Caco-2 (cell line): ENCODE results near the gene DNPH1. TPM values are rescaled to one million over a fixed set of nuclear protein-coding genes. Genes with fewer than 3 reads are reported as not detected.
A peak's percentile ranks its signal among the peaks of the same experiment; 100 is the strongest.

Source experiments
- BruUV-seq: library from RNA; stranded (reverse); fragments of 400-500 nt; replicated peaks from 2 replicates; lab custom pipeline; 2021; lab: Mats Ljungman, UMichigan
- CTCF ChIA-PET: fragments of 300-600 bp; sonication (Branson Sonifier 250); formaldehyde crosslinking; loops from one replicate; lab custom pipeline; 2022; ENCODE audit warnings: antibody characterized with exemption; lab: Charles Lee
- POLR2A ChIA-PET: fragments of 300-600 bp; sonication (Branson Sonifier 250); formaldehyde crosslinking; loops from one replicate; lab custom pipeline; 2022; ENCODE audit warnings: antibody characterized with exemption; lab: Charles Lee
- DNase-seq, 2 experiments: peaks; one replicate each; pipeline versions ENCODE4 v3.0.0 to v3.0.0-alpha.2; 2020 to 2022
- H3K27me3 ChIP-seq: replicated peaks from 2 replicates; pipeline ENCODE4 v1.6.0; 2011; ENCODE audit warnings: low read length; ENCODE audit not compliant: control insufficient read depth, insufficient read depth
- H3K36me3 ChIP-seq: 2 replicates; pipeline ENCODE4 v1.5.1; 2011; ENCODE audit warnings: low read length; ENCODE audit not compliant: control insufficient read depth, insufficient read depth
- H3K4me1 ChIP-seq: fragments of 250-450 bp; sonication (Bioruptor Pico); 2 replicates; pipeline ENCODE4 v1.5.1; 2020; ENCODE audit warnings: mild to moderate bottlenecking
- H3K4me3 ChIP-seq: 2 replicates; pipeline ENCODE4 v1.5.1; 2011; ENCODE audit warnings: low read depth, mild to moderate bottlenecking, control low read depth, low read length
- H3K9me3 ChIP-seq: fragments of 250-450 bp; sonication (Bioruptor Pico); 2 replicates; pipeline ENCODE4 v1.5.1; 2020; ENCODE audit warnings: mild to moderate bottlenecking, moderate library complexity
- H3K27ac Mint-ChIP-seq: one replicate; pipeline ENCODE4 v1.8.0; 2022; ENCODE audit warnings: mixed read lengths; ENCODE audit not compliant: unreplicated experiment
- H3K27me3 Mint-ChIP-seq: one replicate; pipeline ENCODE4 v1.8.0; 2022; ENCODE audit warnings: mixed read lengths; ENCODE audit not compliant: insufficient read depth, unreplicated experiment
- H3K36me3 Mint-ChIP-seq: one replicate; pipeline ENCODE4 v1.8.0; 2022; ENCODE audit warnings: mild to moderate bottlenecking, mixed read lengths; ENCODE audit not compliant: insufficient read depth, unreplicated experiment
- H3K4me1 Mint-ChIP-seq: one replicate; pipeline ENCODE4 v1.8.0; 2022; ENCODE audit warnings: low read depth, mixed read lengths; ENCODE audit not compliant: unreplicated experiment
- H3K4me3 Mint-ChIP-seq: one replicate; pipeline ENCODE4 v1.8.0; 2022; ENCODE audit warnings: mild to moderate bottlenecking, moderate library complexity, mixed read lengths; ENCODE audit not compliant: unreplicated experiment
- H3K9me3 Mint-ChIP-seq: one replicate; pipeline ENCODE4 v1.8.0; 2022; ENCODE audit warnings: mixed read lengths; ENCODE audit not compliant: unreplicated experiment
- intact Hi-C: fragments of 100-400 bp; cut with micrococcal nuclease; formaldehyde crosslinking; loops from one replicate; pipeline ENCODE4 v1.10.0; 2022; ENCODE audit not compliant: unreplicated experiment
- total RNA-seq: library from RNA; stranded (reverse); gene quantifications from 2 replicates; pipeline ENCODE4 v1.2.3, GENCODE V29; 2022
- TF ChIP-seq, protein P1 (sequence below), 2 experiments: fragments of 200-600 bp in 1 of 2; IDR thresholded peaks; 1 replicate in 1 of 2; 2 replicates in 1 of 2; pipeline versions ENCODE4 v1.5.1 to v1.8.0; 2011 to 2022; ENCODE audit warnings: antibody characterized with exemption in 1 of 2, control low read depth in 1 of 2, inconsistent platforms in 1 of 2, low read depth in 1 of 2, low read length in 1 of 2, mild to moderate bottlenecking in 1 of 2, moderate library complexity in 1 of 2; ENCODE audit not compliant: insufficient read depth in 1 of 2, severe bottlenecking in 1 of 2, unreplicated experiment in 1 of 2

The DNPH1 gene
- total RNA-seq, 1 experiment from 2014 or later = 62.6 TPM

DNA sequence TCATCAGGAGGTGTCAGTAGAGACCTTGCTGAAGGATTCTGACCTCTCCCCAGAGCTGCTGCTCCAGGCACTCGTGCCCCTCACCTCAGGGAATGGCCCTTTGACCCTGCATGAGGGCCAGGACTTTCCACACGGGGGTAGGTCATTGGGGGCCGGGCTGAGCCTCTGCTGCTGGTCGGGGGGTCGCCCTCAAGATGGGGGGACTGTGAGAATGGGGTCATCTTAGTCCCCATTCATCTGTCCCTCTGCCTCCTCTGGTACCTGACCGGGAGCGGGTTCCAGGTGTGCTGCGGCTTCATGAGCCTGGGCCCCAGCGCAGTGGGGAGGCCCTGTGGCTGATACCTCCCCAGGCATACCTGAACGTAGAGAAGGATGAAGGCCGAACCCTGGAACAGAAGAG, 15.8 kb downstream of the DNPH1 start:
- Mint-ChIP-seq H3K36me3 (no peaks in the 10 kb centered on the region), H3K4me1 (no peaks in the 10 kb centered on the region), H3K27ac (no peak overlapping the region), H3K9me3 (no peaks in the 10 kb centered on the region), H3K4me3 (no peak overlapping the region), H3K27me3 (no peaks in the 10 kb centered on the region)
- Histone ChIP-seq H3K27me3 (no peaks in the 10 kb centered on the region), H3K4me1 (no peaks in the 10 kb centered on the region), H3K36me3 (no peaks in the 10 kb centered on the region), H3K9me3 (no peaks in the 10 kb centered on the region), H3K4me3 (no peak overlapping the region)
- POLR2A ChIA-PET = no interaction called here
- intact Hi-C loops = no loop called here
- CTCF ChIA-PET = no interaction called here
- TF ChIP-seq, protein P1, sequence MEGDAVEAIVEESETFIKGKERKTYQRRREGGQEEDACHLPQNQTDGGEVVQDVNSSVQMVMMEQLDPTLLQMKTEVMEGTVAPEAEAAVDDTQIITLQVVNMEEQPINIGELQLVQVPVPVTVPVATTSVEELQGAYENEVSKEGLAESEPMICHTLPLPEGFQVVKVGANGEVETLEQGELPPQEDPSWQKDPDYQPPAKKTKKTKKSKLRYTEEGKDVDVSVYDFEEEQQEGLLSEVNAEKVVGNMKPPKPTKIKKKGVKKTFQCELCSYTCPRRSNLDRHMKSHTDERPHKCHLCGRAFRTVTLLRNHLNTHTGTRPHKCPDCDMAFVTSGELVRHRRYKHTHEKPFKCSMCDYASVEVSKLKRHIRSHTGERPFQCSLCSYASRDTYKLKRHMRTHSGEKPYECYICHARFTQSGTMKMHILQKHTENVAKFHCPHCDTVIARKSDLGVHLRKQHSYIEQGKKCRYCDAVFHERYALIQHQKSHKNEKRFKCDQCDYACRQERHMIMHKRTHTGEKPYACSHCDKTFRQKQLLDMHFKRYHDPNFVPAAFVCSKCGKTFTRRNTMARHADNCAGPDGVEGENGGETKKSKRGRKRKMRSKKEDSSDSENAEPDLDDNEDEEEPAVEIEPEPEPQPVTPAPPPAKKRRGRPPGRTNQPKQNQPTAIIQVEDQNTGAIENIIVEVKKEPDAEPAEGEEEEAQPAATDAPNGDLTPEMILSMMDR (IDR thresholded peaks at IDR 0.05; ENCODE audit: insufficient read depth in 1 of 2, low read depth in 1 of 2, low read length in 1 of 2, severe bottlenecking in 1 of 2, unreplicated experiment in 1 of 2) = no peak
- DNase-seq = no peak
- no TSS peak for BruUV-seq

DNA sequence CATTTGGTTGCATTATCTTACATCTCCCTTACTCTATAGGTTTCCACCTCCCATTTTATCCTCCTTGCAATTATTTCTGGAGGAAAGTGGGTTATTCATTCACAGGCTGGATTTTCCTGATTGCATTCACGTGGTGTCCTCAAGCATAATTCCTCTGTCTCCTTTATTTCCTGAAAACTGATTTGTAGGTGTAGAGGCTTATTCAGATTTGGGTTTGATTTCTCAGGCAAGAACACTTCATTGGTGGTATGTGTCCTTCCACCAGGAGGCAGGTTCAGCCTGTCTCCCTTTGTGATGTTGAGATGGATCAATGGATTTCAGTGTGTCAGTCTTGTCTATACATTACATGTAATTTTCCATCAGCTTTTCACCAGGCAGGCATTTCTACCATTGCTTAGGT, 17.3 kb downstream of the DNPH1 start:
- CTCF ChIA-PET = no interaction called here
- BruUV-seq = no TSS peak
- DNase-seq = peak in 1 of 2 experiments; percentile 22
- Histone ChIP-seq H3K4me3 (no peak overlapping the region), H3K9me3 (no peaks in the 10 kb centered on the region), H3K4me1 (no peaks in the 10 kb centered on the region), H3K36me3 (no peaks in the 10 kb centered on the region), H3K27me3 (no peaks in the 10 kb centered on the region)
- TF ChIP-seq, protein P1 (IDR thresholded peaks at IDR 0.05; ENCODE audit: insufficient read depth in 1 of 2, low read depth in 1 of 2, low read length in 1 of 2, severe bottlenecking in 1 of 2, unreplicated experiment in 1 of 2) = peak in 1 of 2 experiments; percentile 39
- Mint-ChIP-seq H3K36me3 (no peaks in the 10 kb centered on the region), H3K27me3 (no peaks in the 10 kb centered on the region), H3K4me3 (no peak overlapping the region), H3K9me3 (no peaks in the 10 kb centered on the region), H3K4me1 (no peaks in the 10 kb centered on the region), H3K27ac (no peak overlapping the region)
- intact Hi-C loops = no loop called here
- POLR2A ChIA-PET = no interaction called here

DNA sequence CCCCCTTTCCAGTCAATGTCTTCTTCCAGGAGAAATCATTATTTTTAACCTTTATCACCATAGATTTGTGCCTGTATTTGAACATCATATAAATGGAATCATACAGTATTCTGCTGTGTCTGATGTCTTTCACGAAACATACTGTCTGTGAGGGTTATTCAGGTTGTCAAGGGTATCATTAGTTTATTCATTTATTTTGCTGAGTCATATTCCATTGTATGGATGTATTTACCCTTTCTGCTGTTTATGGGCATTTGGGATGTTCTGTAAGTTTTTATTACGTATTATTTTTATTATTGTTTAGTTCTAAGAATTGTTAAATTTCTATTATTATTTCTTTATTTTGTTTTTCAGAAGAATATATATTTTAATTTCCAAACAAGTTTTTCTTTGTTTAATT, 22.0 kb downstream of the DNPH1 start:
- H3K27ac Mint-ChIP-seq = no peak overlapping the region
- no peaks in the 10 kb centered on the region for H3K4me1 ChIP-seq
- DNase-seq = no peak
- no peaks in the 10 kb centered on the region for H3K9me3 Mint-ChIP-seq
- no peaks in the 10 kb centered on the region for H3K27me3 Mint-ChIP-seq
- H3K4me1 Mint-ChIP-seq = no peaks in the 10 kb centered on the region
- TF ChIP-seq, protein P1 (IDR thresholded peaks at IDR 0.05; ENCODE audit: insufficient read depth in 1 of 2, low read depth in 1 of 2, low read length in 1 of 2, severe bottlenecking in 1 of 2, unreplicated experiment in 1 of 2) = no peak
- ChIA-PET POLR2A (no interaction called here), CTCF (no interaction called here)
- no peak overlapping the region for H3K4me3 Mint-ChIP-seq
- no peaks in the 10 kb centered on the region for H3K9me3 ChIP-seq
- no TSS peak for BruUV-seq
- no peaks in the 10 kb centered on the region; the same call in 1 of the 2 replicates for H3K27me3 ChIP-seq
- no peaks in the 10 kb centered on the region for H3K36me3 Mint-ChIP-seq
- no peak overlapping the region for H3K4me3 ChIP-seq
- intact Hi-C loops = no loop called here
- H3K36me3 ChIP-seq = no peaks in the 10 kb centered on the region
